GM21528 (cell line): ENCODE measurements around the gene ROMO1.
"Not testable (repeated sequence)": the region's sequence is repeated elsewhere in the genome, so short reads cannot be mapped to it uniquely, and the experiment has no call there.

ENCODE experiments used
- ATAC-seq: cut with Tn5 transposase; IDR thresholded peaks from one replicate; pipeline ENCODE4 v1.9.1; 2021; ENCODE audit warnings: mild to moderate bottlenecking, moderate library complexity; ENCODE audit not compliant: unreplicated experiment, low FRiP score

Gene ROMO1

GRCh38 chr20:35744492-35744841 is 45.3 kb downstream of the ROMO1 start:
- ATAC-seq: not testable (repeated sequence)
